Lower leg skin (tissue), 3 donors: ENCODE measurements around the gene ADAMTS14.

ENCODE experiments used
- CTCF ChIP-seq, 3 donors: fragments of 450-650 bp; IDR thresholded peaks; one replicate each; pipeline ENCODE4 v1.5.1; 2016; ENCODE audit warnings: antibody characterized with exemption in 3 of 3, mild to moderate bottlenecking in 3 of 3, moderate library complexity in 2 of 3
- POLR2A ChIP-seq, 2 donors: fragments of 450-650 bp; IDR thresholded peaks; one replicate each; pipeline ENCODE4 v1.6.1; 2016 to 2017; ENCODE audit warnings: antibody characterized with exemption in 2 of 2, mild to moderate bottlenecking in 1 of 2, moderate library complexity in 1 of 2

- TF ChIP-seq CTCF (IDR thresholded peaks at IDR 0.05): no peak
- no peak for TF ChIP-seq POLR2A (IDR thresholded peaks at IDR 0.05)
These were observed 49.8 kb upstream of the ADAMTS14 start for GRCh38 chr10:70622541-70622940.
